Liver (tissue), 3 donors: ENCODE data around the gene NRF1.

Source experiments
- CTCF ChIP-seq: fragments of 150-350 bp; IDR thresholded peaks from 2 replicates; pipeline ENCODE4 v1.5.1; 2017; ENCODE audit warnings: improper control_type of control experiment, low read depth, low read length; ENCODE audit not compliant: missing input control
- EGR1 ChIP-seq, 2 donors: IDR thresholded peaks; 2 replicates each; pipeline ENCODE4 v1.6.1; 2016 to 2018; ENCODE audit warnings: antibody characterized with exemption in 2 of 2, low read depth in 2 of 2
- NR2F2 ChIP-seq: IDR thresholded peaks from 2 replicates; pipeline ENCODE4 v1.6.1; 2016; ENCODE audit warnings: antibody characterized with exemption
- RAD21 ChIP-seq, 2 donors: IDR thresholded peaks; 2 replicates each; pipeline ENCODE4 v1.6.1; 2016; ENCODE audit warnings: antibody characterized with exemption in 2 of 2, mild to moderate bottlenecking in 2 of 2
- REST ChIP-seq: IDR thresholded peaks from 2 replicates; pipeline ENCODE4 v1.6.1; 2016; ENCODE audit warnings: antibody characterized with exemption, mild to moderate bottlenecking
- ZBTB33 ChIP-seq: IDR thresholded peaks from 2 replicates; pipeline ENCODE4 v1.6.1; 2016; ENCODE audit warnings: antibody characterized with exemption
- donor health status: healthy.
- donor health status: healthy.

GRCh38 chr7:129713544-129713943 is 102.0 kb downstream of the NRF1 start:
- no peak for TF ChIP-seq REST
- no peak for TF ChIP-seq NR2F2
- TF ChIP-seq ZBTB33 = no peak
- TF ChIP-seq CTCF = no peak
- TF ChIP-seq EGR1 (IDR thresholded peaks at IDR 0.05; ENCODE audit: low read depth in 2 of 2) = no peak
- TF ChIP-seq RAD21 (IDR thresholded peaks at IDR 0.05) = no peak
